HEK293 (cell line): ENCODE results near the gene NMS.
A peak's percentile ranks its signal among the peaks of the same experiment; 100 is the strongest.

ENCODE experiments used
- CTCF ChIA-PET: fragments of 350-600 bp; formaldehyde crosslinking; extraction: SDS; loops from one replicate; lab custom pipeline; 2021; ENCODE audit warnings: antibody characterized with exemption; lab: Yijun Ruan, JAX
- POLR2A ChIA-PET: fragments of 300-600 bp; formaldehyde crosslinking; extraction: SDS; loops from one replicate; lab custom pipeline; 2020; ENCODE audit warnings: antibody characterized with exemption, inconsistent platforms; lab: Yijun Ruan, JAX
- H3K27ac ChIP-seq: fragments of 200-500 bp; sonication (Bioruptor generic); 2 replicates; pipeline ENCODE4 v1.5.1; 2014; ENCODE audit warnings: low read depth, low read length, control low read depth, inconsistent platforms; ENCODE audit errors: extremely low read depth
- H3K36me3 ChIP-seq, 2 experiments: fragments of 200-500 bp in 1 of 2; sonication (Bioruptor generic) in 1 of 2; 1 replicate in 1 of 2; 2 replicates in 1 of 2; pipeline ENCODE4 v1.5.1; 2014 to 2017; ENCODE audit warnings: inconsistent platforms in 2 of 2, low read length in 2 of 2; ENCODE audit not compliant: control insufficient read depth in 2 of 2, insufficient read depth in 1 of 2
- H3K4me1 ChIP-seq: fragments of 200-500 bp; sonication (Bioruptor generic); 2 replicates; pipeline ENCODE4 v1.5.1; 2014; ENCODE audit warnings: mild to moderate bottlenecking, low read length, inconsistent platforms; ENCODE audit not compliant: control insufficient read depth, insufficient read depth
- H3K4me3 ChIP-seq: 2 replicates; pipeline ENCODE4 v1.5.1; 2011; ENCODE audit warnings: low read depth, mild to moderate bottlenecking, control low read depth, low read length, moderate library complexity
- H3K9me3 ChIP-seq: fragments of 200-500 bp; sonication (Bioruptor generic); 2 replicates; pipeline ENCODE4 v1.5.1; 2014; ENCODE audit warnings: low read depth, low read length, inconsistent platforms; ENCODE audit not compliant: control insufficient read depth, insufficient read depth
- GFI1B ChIP-seq: fragments of 450-650 bp; formaldehyde crosslinking; IDR thresholded peaks from 2 replicates; pipeline ENCODE4 v1.5.1; 2016; ENCODE audit warnings: missing biosample characterization, missing genetic modification characterization
- HOXD13 ChIP-seq: sonication (generic); formaldehyde crosslinking; IDR thresholded peaks from 2 replicates; pipeline ENCODE4 v1.8.0; 2022; ENCODE audit warnings: missing genetic modification reagents, borderline replicate concordance
- KLF16 ChIP-seq: fragments of 450-650 bp; formaldehyde crosslinking; IDR thresholded peaks from 2 replicates; pipeline ENCODE4 v1.5.1; 2017; ENCODE audit warnings: missing biosample characterization, missing genetic modification characterization
- SP3 ChIP-seq: fragments of 450-650 bp; formaldehyde crosslinking; IDR thresholded peaks from 2 replicates; pipeline ENCODE4 v1.5.1; 2016; ENCODE audit warnings: missing biosample characterization, missing genetic modification characterization
- TCF7L2 ChIP-seq: IDR thresholded peaks from 2 replicates; pipeline ENCODE4 v1.6.1; 2011; ENCODE audit warnings: low read depth, mild to moderate bottlenecking, inconsistent platforms, low read length, moderate library complexity, borderline replicate concordance
- ZFHX2 ChIP-seq: fragments of 450-650 bp; formaldehyde crosslinking; conservative IDR thresholded peaks from 2 replicates; pipeline ENCODE4 v1.5.1; 2016; ENCODE audit warnings: missing biosample characterization, missing genetic modification characterization
- ZNF132 ChIP-seq: fragments of 450-650 bp; formaldehyde crosslinking; IDR thresholded peaks from 2 replicates; pipeline ENCODE4 v1.5.1; 2017; ENCODE audit warnings: missing biosample characterization, missing genetic modification characterization, borderline replicate concordance
- ZNF211 ChIP-seq: fragments of 450-650 bp; formaldehyde crosslinking; IDR thresholded peaks from 2 replicates; pipeline ENCODE4 v1.5.1; 2016; ENCODE audit warnings: low read depth, missing biosample characterization, missing genetic modification characterization
- ZNF23 ChIP-seq: fragments of 450-650 bp; formaldehyde crosslinking; IDR thresholded peaks from 2 replicates; pipeline ENCODE4 v1.5.1; 2016; ENCODE audit warnings: missing biosample characterization, missing genetic modification characterization, borderline replicate concordance
- ZNF366 ChIP-seq: fragments of 450-650 bp; formaldehyde crosslinking; conservative IDR thresholded peaks from 2 replicates; pipeline ENCODE4 v1.5.1; 2016; ENCODE audit warnings: missing biosample characterization, missing genetic modification characterization
- ZNF433 ChIP-seq: fragments of 450-650 bp; formaldehyde crosslinking; IDR thresholded peaks from 2 replicates; pipeline ENCODE4 v1.5.1; 2016; ENCODE audit warnings: missing biosample characterization, missing genetic modification characterization, low read depth
- ZNF560 ChIP-seq: fragments of 450-650 bp; formaldehyde crosslinking; IDR thresholded peaks from 2 replicates; pipeline ENCODE4 v1.5.1; 2017; ENCODE audit warnings: missing biosample characterization, missing genetic modification characterization, borderline replicate concordance
- ZNF621 ChIP-seq: fragments of 450-650 bp; formaldehyde crosslinking; IDR thresholded peaks from 2 replicates; pipeline ENCODE4 v1.5.1; 2017; ENCODE audit warnings: missing biosample characterization, missing genetic modification characterization
- ZNF626 ChIP-seq: fragments of 450-650 bp; sonication (Bioruptor Pico); formaldehyde crosslinking; IDR thresholded peaks from 2 replicates; pipeline ENCODE4 v1.5.1; 2018; ENCODE audit warnings: missing biosample characterization, missing genetic modification characterization, inconsistent platforms
- ZNF654 ChIP-seq: fragments of 450-650 bp; formaldehyde crosslinking; IDR thresholded peaks from 2 replicates; pipeline ENCODE4 v1.5.1; 2016; ENCODE audit warnings: low read depth, missing biosample characterization, missing genetic modification characterization
- ZNF785 ChIP-seq: fragments of 450-650 bp; formaldehyde crosslinking; IDR thresholded peaks from 2 replicates; pipeline ENCODE4 v1.5.1; 2016; ENCODE audit warnings: missing biosample characterization, missing genetic modification characterization
- TF ChIP-seq, protein P1 (sequence below): fragments of 450-650 bp; formaldehyde crosslinking; IDR thresholded peaks from 2 replicates; pipeline ENCODE4 v1.5.1; 2016; ENCODE audit warnings: missing biosample characterization, missing genetic modification characterization, borderline replicate concordance
- TF ChIP-seq, protein P2 (sequence below): fragments of 450-650 bp; formaldehyde crosslinking; IDR thresholded peaks from 2 replicates; pipeline ENCODE4 v1.5.1; 2017; ENCODE audit warnings: missing biosample characterization, missing genetic modification characterization
- TF ChIP-seq, protein P3 (sequence below): fragments of 450-650 bp; formaldehyde crosslinking; IDR thresholded peaks from 2 replicates; pipeline ENCODE4 v1.5.1; 2016; ENCODE audit warnings: missing biosample characterization, missing genetic modification characterization
- TF ChIP-seq, protein P4 (sequence below): fragments of 450-650 bp; formaldehyde crosslinking; IDR thresholded peaks from 2 replicates; pipeline ENCODE4 v1.5.1; 2016; ENCODE audit warnings: missing biosample characterization, missing genetic modification characterization

The NMS gene

DNA sequence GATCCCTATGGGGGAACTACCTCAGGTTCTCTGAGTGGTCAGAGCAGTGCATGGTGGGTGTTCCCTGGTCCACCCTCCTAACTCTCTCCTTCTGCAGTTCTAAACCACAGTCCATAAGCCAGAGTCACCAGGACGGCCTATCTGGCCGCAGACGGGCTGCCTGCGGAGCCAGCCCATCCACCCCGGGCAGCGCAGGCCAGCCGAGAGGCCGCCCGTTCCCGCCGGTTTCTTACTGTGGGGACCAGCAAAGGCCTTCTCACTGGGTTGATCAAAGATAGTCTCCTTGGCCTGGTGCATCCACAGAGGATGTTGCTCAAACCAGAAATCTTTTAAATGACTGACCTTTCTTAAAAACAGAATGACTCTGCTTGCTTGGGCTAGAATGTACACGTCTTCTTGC is 43.2 kb upstream of the NMS start (continued):
- TF ChIP-seq, protein P1, sequence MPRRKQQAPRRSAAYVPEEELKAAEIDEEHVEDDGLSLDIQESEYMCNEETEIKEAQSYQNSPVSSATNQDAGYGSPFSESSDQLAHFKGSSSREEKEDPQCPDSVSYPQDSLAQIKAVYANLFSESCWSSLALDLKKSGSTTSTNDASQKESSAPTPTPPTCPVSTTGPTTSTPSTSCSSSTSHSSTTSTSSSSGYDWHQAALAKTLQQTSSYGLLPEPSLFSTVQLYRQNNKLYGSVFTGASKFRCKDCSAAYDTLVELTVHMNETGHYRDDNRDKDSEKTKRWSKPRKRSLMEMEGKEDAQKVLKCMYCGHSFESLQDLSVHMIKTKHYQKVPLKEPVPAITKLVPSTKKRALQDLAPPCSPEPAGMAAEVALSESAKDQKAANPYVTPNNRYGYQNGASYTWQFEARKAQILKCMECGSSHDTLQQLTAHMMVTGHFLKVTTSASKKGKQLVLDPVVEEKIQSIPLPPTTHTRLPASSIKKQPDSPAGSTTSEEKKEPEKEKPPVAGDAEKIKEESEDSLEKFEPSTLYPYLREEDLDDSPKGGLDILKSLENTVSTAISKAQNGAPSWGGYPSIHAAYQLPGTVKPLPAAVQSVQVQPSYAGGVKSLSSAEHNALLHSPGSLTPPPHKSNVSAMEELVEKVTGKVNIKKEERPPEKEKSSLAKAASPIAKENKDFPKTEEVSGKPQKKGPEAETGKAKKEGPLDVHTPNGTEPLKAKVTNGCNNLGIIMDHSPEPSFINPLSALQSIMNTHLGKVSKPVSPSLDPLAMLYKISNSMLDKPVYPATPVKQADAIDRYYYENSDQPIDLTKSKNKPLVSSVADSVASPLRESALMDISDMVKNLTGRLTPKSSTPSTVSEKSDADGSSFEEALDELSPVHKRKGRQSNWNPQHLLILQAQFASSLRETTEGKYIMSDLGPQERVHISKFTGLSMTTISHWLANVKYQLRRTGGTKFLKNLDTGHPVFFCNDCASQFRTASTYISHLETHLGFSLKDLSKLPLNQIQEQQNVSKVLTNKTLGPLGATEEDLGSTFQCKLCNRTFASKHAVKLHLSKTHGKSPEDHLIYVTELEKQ = no peak
- TF ChIP-seq HOXD13 (CRISPR knock-in tag) (no peak), ZNF433 (tag by site-specific recombination) (no peak), ZNF621 (tag by site-specific recombination) (no peak), ZNF785 (tag by site-specific recombination) (no peak), ZNF626 (tag by site-specific recombination) (no peak), GFI1B (tag by site-specific recombination) (no peak)
- TF ChIP-seq, protein P2, sequence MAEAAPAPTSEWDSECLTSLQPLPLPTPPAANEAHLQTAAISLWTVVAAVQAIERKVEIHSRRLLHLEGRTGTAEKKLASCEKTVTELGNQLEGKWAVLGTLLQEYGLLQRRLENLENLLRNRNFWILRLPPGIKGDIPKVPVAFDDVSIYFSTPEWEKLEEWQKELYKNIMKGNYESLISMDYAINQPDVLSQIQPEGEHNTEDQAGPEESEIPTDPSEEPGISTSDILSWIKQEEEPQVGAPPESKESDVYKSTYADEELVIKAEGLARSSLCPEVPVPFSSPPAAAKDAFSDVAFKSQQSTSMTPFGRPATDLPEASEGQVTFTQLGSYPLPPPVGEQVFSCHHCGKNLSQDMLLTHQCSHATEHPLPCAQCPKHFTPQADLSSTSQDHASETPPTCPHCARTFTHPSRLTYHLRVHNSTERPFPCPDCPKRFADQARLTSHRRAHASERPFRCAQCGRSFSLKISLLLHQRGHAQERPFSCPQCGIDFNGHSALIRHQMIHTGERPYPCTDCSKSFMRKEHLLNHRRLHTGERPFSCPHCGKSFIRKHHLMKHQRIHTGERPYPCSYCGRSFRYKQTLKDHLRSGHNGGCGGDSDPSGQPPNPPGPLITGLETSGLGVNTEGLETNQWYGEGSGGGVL = no peak

DNA sequence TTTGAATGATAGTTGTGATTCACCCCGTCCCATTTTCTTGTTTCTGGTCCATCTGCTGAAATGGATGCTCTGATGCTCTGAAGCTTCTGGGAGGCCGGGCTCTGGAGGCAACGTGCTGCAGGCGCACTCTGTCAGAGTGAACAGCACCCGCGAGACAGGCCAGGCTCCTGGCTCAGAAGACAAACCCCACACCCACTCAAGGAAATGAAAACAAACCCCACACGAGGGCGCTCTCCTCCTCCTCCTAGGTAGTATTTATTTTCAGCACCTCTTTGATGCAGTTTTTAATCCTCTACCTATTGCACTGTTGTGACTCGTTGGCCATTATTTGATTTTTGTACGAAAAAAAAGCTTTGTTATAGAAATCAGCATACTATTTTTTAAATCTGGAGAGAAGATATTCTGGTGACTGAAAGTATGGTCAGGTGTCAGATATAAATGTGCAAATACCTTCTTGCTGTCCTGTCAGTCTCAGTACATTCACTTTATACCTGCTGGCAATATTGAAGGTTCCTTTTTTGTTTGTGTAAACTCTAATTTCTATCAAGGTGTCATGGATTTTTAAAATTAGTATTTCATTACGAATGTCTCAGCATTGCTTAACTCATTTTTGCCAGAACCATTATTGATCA is 42.5 kb upstream of the NMS start:
- Histone ChIP-seq H3K4me3 (no peak overlapping the region), H3K9me3 (no peaks in the 10 kb centered on the region), H3K27ac (no peak overlapping the region), H3K36me3 (no peaks in the 10 kb centered on the region), H3K4me1 (no peaks in the 10 kb centered on the region)
- TF ChIP-seq KLF16 (tag by site-specific recombination) (no peak), ZNF211 (tag by site-specific recombination) (no peak), ZNF23 (tag by site-specific recombination) (no peak), ZNF560 (tag by site-specific recombination) (no peak), ZFHX2 (tag by site-specific recombination) (peak; percentile 20; the same call in 1 of the 2 replicates), TCF7L2 (no peak), ZNF654 (tag by site-specific recombination) (peak; percentile 40), ZNF132 (tag by site-specific recombination) (no peak), ZNF366 (no peak), SP3 (no peak)
- TF ChIP-seq, protein P3, sequence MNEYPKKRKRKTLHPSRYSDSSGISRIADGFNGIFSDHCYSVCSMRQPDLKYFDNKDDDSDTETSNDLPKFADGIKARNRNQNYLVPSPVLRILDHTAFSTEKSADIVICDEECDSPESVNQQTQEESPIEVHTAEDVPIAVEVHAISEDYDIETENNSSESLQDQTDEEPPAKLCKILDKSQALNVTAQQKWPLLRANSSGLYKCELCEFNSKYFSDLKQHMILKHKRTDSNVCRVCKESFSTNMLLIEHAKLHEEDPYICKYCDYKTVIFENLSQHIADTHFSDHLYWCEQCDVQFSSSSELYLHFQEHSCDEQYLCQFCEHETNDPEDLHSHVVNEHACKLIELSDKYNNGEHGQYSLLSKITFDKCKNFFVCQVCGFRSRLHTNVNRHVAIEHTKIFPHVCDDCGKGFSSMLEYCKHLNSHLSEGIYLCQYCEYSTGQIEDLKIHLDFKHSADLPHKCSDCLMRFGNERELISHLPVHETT (tag by site-specific recombination) = no peak
- TF ChIP-seq, protein P4, sequence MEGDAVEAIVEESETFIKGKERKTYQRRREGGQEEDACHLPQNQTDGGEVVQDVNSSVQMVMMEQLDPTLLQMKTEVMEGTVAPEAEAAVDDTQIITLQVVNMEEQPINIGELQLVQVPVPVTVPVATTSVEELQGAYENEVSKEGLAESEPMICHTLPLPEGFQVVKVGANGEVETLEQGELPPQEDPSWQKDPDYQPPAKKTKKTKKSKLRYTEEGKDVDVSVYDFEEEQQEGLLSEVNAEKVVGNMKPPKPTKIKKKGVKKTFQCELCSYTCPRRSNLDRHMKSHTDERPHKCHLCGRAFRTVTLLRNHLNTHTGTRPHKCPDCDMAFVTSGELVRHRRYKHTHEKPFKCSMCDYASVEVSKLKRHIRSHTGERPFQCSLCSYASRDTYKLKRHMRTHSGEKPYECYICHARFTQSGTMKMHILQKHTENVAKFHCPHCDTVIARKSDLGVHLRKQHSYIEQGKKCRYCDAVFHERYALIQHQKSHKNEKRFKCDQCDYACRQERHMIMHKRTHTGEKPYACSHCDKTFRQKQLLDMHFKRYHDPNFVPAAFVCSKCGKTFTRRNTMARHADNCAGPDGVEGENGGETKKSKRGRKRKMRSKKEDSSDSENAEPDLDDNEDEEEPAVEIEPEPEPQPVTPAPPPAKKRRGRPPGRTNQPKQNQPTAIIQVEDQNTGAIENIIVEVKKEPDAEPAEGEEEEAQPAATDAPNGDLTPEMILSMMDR (tag by site-specific recombination) = 0 out of 2 replicates have a peak, but pooled peaks have one; percentile 9
- CTCF ChIA-PET = interaction anchor here (0.6 to 1.8 kb wide), 10 partner anchors 10 to 1681 kb away, joined by 3 to 6 read pairs (median 4); no protein-coding TSS in a partner anchor
- POLR2A ChIA-PET = no interaction called here
